HepG2 (cell line): ENCODE results near the gene RRP36. TPM values are rescaled to one million over a fixed set of nuclear protein-coding genes. Genes with fewer than 3 reads are reported as not detected.

Experiments
- ASH2L ChIP-seq: fragments of 300-600, 200-600 bp; sonication (generic); IDR thresholded peaks from 2 replicates; pipeline ENCODE4 v1.7.0; 2017; ENCODE audit warnings: low read depth, mild to moderate bottlenecking, moderate library complexity, mixed read lengths, low read length; ENCODE audit not compliant: insufficient read length
- CENPT ChIP-seq: sonication (generic); formaldehyde crosslinking; IDR thresholded peaks from 2 replicates; pipeline ENCODE4 v1.8.0; 2022; ENCODE audit warnings: low read depth, mild to moderate bottlenecking, moderate library complexity, missing genetic modification reagents
- DPF2 ChIP-seq: sonication (generic); formaldehyde crosslinking; IDR thresholded peaks from 2 replicates; pipeline ENCODE4 v1.4.0; 2020; ENCODE audit warnings: mild to moderate bottlenecking, low read depth, missing genetic modification reagents, borderline replicate concordance
- EZH2 ChIP-seq: conservative IDR thresholded peaks from 2 replicates; pipeline ENCODE4 v1.6.1; 2012; ENCODE audit warnings: mild to moderate bottlenecking, low read depth, low read length, moderate library complexity
- GTF3A ChIP-seq: sonication (generic); formaldehyde crosslinking; conservative IDR thresholded peaks from 2 replicates; pipeline ENCODE4 v1.4.0; 2020; ENCODE audit warnings: mild to moderate bottlenecking, missing genetic modification reagents
- HES4 ChIP-seq: sonication (generic); formaldehyde crosslinking; IDR thresholded peaks from 2 replicates; pipeline ENCODE4 v1.9.0; 2021; ENCODE audit warnings: mild to moderate bottlenecking, missing genetic modification reagents, borderline replicate concordance
- HMG20B ChIP-seq: conservative IDR thresholded peaks from 2 replicates; pipeline ENCODE4 v1.6.1; 2016; ENCODE audit warnings: missing genetic modification reagents, missing compliant biosample characterization
- IKZF4 ChIP-seq: sonication (generic); formaldehyde crosslinking; IDR thresholded peaks from 2 replicates; pipeline ENCODE4 v1.5.1; 2020; ENCODE audit warnings: borderline replicate concordance, mild to moderate bottlenecking, low read depth, missing genetic modification reagents; ENCODE audit errors: not compliant biosample characterization
- JUND ChIP-seq: sonication (generic); formaldehyde crosslinking; IDR thresholded peaks from 2 replicates; pipeline ENCODE4 v1.8.0; 2022; ENCODE audit warnings: mild to moderate bottlenecking, missing genetic modification reagents
- NFKB2 ChIP-seq: sonication (generic); formaldehyde crosslinking; IDR thresholded peaks from 2 replicates; pipeline ENCODE4 v1.4.0; 2020; ENCODE audit warnings: missing genetic modification reagents, borderline replicate concordance
- THYN1 ChIP-seq: sonication (generic); formaldehyde crosslinking; IDR thresholded peaks from 2 replicates; pipeline ENCODE4 v1.8.1; 2023; ENCODE audit warnings: low read depth, mild to moderate bottlenecking, moderate library complexity, missing genetic modification reagents, borderline replicate concordance
- ZBTB42 ChIP-seq: sonication (generic); formaldehyde crosslinking; IDR thresholded peaks from 2 replicates; pipeline ENCODE4 v1.5.0; 2020; ENCODE audit warnings: mild to moderate bottlenecking, missing genetic modification reagents
- ZNF331 ChIP-seq: sonication (generic); formaldehyde crosslinking; IDR thresholded peaks from 2 replicates; pipeline ENCODE4 v1.4.0; 2020; ENCODE audit warnings: missing genetic modification reagents
- ZNF530 ChIP-seq: sonication (generic); formaldehyde crosslinking; IDR thresholded peaks from 2 replicates; pipeline ENCODE4 v1.5.0; 2020; ENCODE audit warnings: low read depth, mild to moderate bottlenecking, missing genetic modification reagents
- ZNF549 ChIP-seq: sonication (generic); formaldehyde crosslinking; IDR thresholded peaks from 2 replicates; pipeline ENCODE4 v1.5.0; 2020; ENCODE audit warnings: missing genetic modification reagents
- ZNF619 ChIP-seq: sonication (generic); formaldehyde crosslinking; IDR thresholded peaks from 2 replicates; pipeline ENCODE4 v1.4.0; 2020; ENCODE audit warnings: mild to moderate bottlenecking, missing genetic modification reagents
- polyA plus RNA-seq, 8 experiments: library from polyadenylated mRNA; depleted of rRNA in 3 of 8; stranded (reverse) in 7 of 8; unstranded in 1 of 8; fragments of >200 nt; fragmentation: Illumina TruSeq in 4 of 8; extraction: Trizol in 4 of 8; gene quantifications; 2 replicates each; pipeline versions ENCODE4 v1.2.1 to v1.2.3, GENCODE V29; 2011 to 2016; ENCODE audit warnings: low read depth in 4 of 8, missing spikeins in 1 of 8, mixed read lengths in 1 of 8; ENCODE audit not compliant: insufficient read depth in 1 of 8
- total RNA-seq, 5 experiments: library from RNA; depleted of rRNA; stranded (reverse); fragments of >200 nt; fragmentation: Illumina TruSeq; extraction: Trizol; gene quantifications; 2 replicates each; pipeline ENCODE4 v1.2.3, GENCODE V29; 2016; ENCODE audit warnings: low read depth in 1 of 5
- TF ChIP-seq, protein P1 (sequence below): sonication (generic); formaldehyde crosslinking; IDR thresholded peaks from 2 replicates; pipeline ENCODE4 v1.5.1; 2020; ENCODE audit warnings: missing genetic modification reagents, mild to moderate bottlenecking, borderline replicate concordance
- TF ChIP-seq, protein P2 (sequence below): sonication (generic); formaldehyde crosslinking; IDR thresholded peaks from 2 replicates; pipeline ENCODE4 v1.5.0; 2020; ENCODE audit warnings: missing genetic modification reagents, mild to moderate bottlenecking, borderline replicate concordance
- TF ChIP-seq, protein P3 (sequence below): sonication (generic); formaldehyde crosslinking; IDR thresholded peaks from 2 replicates; pipeline ENCODE4 v1.5.0; 2020; ENCODE audit warnings: mild to moderate bottlenecking, missing genetic modification reagents, borderline replicate concordance
- TF ChIP-seq, protein P4 (sequence below): sonication (generic); formaldehyde crosslinking; IDR thresholded peaks from 2 replicates; pipeline ENCODE4 v1.5.1; 2020; ENCODE audit warnings: mild to moderate bottlenecking, missing genetic modification reagents, moderate library complexity

Gene RRP36
- total and polyA plus RNA-seq, 2 of the 13 experiments (the other 11 are each of a cell fraction or from before 2014, with no cell fraction given): 29.5 to 144 TPM

DNA sequence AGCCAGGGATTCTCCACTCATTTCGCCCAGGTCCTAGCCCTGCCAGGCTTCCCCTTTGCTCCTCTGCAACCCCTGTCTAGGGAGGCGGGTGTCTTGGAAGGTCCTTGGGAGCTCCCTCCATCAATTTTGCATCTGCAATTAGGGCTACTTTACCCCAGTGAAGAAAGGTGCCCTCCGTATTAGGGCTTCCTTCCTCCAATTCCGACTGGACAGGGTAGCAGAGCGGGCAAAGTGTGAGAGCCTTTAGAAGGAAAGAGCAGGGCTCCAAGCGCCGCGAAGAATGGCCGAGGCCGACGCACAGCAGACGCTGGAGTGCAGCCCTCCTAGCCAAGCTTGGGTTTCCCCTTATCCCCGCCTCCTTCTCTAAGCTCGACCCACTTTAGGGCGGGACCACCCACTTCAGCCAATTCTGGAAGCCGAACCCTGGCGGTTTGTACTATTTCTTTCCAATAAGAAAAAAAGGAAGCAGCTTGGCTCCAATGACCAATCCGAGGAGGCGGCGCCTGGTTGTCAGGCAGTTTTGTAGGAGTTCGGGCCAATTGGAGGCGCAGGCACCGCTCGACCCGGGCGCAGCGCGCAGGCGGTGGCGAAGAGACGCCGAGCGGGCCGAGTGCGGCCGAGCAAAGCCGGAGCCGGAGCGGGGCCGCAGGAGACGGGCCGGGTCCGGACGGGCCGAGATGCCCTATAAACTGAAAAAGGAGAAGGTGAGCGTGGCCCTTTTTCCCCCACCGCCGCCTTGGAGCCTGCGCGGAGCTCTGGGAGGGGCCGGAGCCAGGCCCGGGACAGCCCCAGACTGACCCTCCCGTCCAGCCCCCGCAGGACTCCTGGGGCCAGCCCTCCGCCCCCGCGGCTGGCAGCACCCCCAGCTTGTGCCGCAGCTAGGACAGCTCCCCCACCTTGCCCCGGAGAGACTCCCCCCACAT is 37.2 kb upstream of the RRP36 start, which contains the start of gene PPP2R5D (continued):
- TF ChIP-seq, protein P1, sequence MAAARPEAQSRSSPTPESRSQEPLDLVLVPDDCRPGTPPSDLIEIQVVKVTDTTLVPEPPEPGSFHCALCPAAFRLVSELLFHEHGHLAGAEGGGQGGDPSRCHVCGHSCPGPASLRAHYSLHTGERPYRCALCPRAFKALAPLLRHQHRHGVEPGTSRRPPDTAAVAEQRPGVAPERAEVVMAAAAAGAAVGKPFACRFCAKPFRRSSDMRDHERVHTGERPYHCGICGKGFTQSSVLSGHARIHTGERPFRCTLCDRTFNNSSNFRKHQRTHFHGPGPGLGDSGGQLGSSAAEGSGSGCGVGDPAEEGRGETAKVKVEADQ (CRISPR knock-in tag): peak; percentile 38
- TF ChIP-seq IKZF4 (CRISPR knock-in tag): no peak
- peak; percentile 30 for TF ChIP-seq ZNF331
- TF ChIP-seq NFKB2: peak; percentile 92; the same call in 1 of the 2 replicates
- no peak for TF ChIP-seq ZBTB42
- TF ChIP-seq, protein P2, sequence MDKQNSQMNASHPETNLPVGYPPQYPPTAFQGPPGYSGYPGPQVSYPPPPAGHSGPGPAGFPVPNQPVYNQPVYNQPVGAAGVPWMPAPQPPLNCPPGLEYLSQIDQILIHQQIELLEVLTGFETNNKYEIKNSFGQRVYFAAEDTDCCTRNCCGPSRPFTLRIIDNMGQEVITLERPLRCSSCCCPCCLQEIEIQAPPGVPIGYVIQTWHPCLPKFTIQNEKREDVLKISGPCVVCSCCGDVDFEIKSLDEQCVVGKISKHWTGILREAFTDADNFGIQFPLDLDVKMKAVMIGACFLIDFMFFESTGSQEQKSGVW: no peak
- 0 out of 2 replicates have a peak, but pooled peaks have one; percentile 54 for TF ChIP-seq ZNF619 (CRISPR knock-in tag)
- no peak for TF ChIP-seq DPF2
- TF ChIP-seq, protein P3, sequence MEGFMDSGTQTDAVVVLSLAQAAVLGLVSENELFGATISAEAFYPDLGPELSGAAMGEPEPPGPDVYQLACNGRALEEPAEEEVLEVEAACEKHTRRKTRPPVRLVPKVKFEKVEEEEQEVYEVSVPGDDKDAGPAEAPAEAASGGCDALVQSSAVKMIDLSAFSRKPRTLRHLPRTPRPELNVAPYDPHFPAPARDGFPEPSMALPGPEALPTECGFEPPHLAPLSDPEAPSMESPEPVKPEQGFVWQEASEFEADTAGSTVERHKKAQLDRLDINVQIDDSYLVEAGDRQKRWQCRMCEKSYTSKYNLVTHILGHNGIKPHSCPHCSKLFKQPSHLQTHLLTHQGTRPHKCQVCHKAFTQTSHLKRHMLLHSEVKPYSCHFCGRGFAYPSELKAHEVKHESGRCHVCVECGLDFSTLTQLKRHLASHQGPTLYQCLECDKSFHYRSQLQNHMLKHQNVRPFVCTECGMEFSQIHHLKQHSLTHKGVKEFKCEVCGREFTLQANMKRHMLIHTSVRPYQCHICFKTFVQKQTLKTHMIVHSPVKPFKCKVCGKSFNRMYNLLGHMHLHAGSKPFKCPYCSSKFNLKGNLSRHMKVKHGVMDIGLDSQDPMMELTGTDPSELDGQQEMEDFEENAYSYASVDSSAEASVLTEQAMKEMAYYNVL: peak; percentile 65; the same call in 1 of the 2 replicates
- TF ChIP-seq EZH2: no peak
- no peak for TF ChIP-seq THYN1 (CRISPR knock-in tag)
- no peak for TF ChIP-seq JUND (CRISPR knock-in tag)
- no peak for TF ChIP-seq CENPT
- TF ChIP-seq ZNF530 (CRISPR knock-in tag): no peak
- 0 out of 2 replicates have a peak, but pooled peaks have one; percentile 29 for TF ChIP-seq HES4 (CRISPR knock-in tag)
- TF ChIP-seq HMG20B: 0 out of 2 replicates have a peak, but pooled peaks have one; percentile 35
- TF ChIP-seq ASH2L: no peak
- no peak; the same call in 1 of the 2 replicates for TF ChIP-seq GTF3A
- TF ChIP-seq, protein P4, sequence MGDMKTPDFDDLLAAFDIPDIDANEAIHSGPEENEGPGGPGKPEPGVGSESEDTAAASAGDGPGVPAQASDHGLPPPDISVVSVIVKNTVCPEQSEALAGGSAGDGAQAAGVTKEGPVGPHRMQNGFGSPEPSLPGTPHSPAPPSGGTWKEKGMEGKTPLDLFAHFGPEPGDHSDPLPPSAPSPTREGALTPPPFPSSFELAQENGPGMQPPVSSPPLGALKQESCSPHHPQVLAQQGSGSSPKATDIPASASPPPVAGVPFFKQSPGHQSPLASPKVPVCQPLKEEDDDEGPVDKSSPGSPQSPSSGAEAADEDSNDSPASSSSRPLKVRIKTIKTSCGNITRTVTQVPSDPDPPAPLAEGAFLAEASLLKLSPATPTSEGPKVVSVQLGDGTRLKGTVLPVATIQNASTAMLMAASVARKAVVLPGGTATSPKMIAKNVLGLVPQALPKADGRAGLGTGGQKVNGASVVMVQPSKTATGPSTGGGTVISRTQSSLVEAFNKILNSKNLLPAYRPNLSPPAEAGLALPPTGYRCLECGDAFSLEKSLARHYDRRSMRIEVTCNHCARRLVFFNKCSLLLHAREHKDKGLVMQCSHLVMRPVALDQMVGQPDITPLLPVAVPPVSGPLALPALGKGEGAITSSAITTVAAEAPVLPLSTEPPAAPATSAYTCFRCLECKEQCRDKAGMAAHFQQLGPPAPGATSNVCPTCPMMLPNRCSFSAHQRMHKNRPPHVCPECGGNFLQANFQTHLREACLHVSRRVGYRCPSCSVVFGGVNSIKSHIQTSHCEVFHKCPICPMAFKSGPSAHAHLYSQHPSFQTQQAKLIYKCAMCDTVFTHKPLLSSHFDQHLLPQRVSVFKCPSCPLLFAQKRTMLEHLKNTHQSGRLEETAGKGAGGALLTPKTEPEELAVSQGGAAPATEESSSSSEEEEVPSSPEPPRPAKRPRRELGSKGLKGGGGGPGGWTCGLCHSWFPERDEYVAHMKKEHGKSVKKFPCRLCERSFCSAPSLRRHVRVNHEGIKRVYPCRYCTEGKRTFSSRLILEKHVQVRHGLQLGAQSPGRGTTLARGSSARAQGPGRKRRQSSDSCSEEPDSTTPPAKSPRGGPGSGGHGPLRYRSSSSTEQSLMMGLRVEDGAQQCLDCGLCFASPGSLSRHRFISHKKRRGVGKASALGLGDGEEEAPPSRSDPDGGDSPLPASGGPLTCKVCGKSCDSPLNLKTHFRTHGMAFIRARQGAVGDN (CRISPR knock-in tag): peak; percentile 77
- no peak for TF ChIP-seq ZNF549 (CRISPR knock-in tag)
